Astrocyte (in vitro differentiated cells and primary cell): Measurements from ENCODE around the gene LAMA3. TPM values are rescaled to one million over a fixed set of nuclear protein-coding genes. Genes with fewer than 3 reads are reported as not detected.

Experiments
- DNase-seq: peaks from one replicate; pipeline ENCODE4 v3.0.0-alpha.2; 2010; ENCODE audit warnings: low read depth
- FAIRE-seq: peaks from 2 replicates; lab custom pipeline; 2011; peaks lifted over from hg19 to GRCh38; lab: Jason Lieb, UNC
- H2AFZ ChIP-seq: 2 replicates; pipeline ENCODE4 v1.6.0; 2012; ENCODE audit warnings: low read depth, low read length, inconsistent platforms
- H3K27ac ChIP-seq: 2 replicates; pipeline ENCODE4 v1.5.1; 2011; ENCODE audit warnings: low read depth, low read length, inconsistent platforms
- H3K27me3 ChIP-seq: 2 replicates; pipeline ENCODE4 v1.6.0; 2011; ENCODE audit warnings: low read length, inconsistent platforms; ENCODE audit not compliant: insufficient read depth
- H3K36me3 ChIP-seq: 2 replicates; pipeline ENCODE4 v1.5.1; 2011; ENCODE audit warnings: low read length, inconsistent platforms; ENCODE audit not compliant: insufficient read depth
- H3K4me1 ChIP-seq: 2 replicates; pipeline ENCODE4 v1.5.1; 2011; ENCODE audit warnings: low read length, inconsistent platforms; ENCODE audit not compliant: insufficient read depth
- H3K4me2 ChIP-seq: 2 replicates; pipeline ENCODE4 v1.6.0; 2012; ENCODE audit warnings: low read length, inconsistent platforms
- H3K4me3 ChIP-seq: 2 replicates; pipeline ENCODE4 v1.5.1; 2011; ENCODE audit warnings: low read depth, mild to moderate bottlenecking, low read length, inconsistent platforms; ENCODE audit not compliant: insufficient read depth
- H3K79me2 ChIP-seq: 2 replicates; pipeline ENCODE4 v1.6.0; 2012; ENCODE audit warnings: mild to moderate bottlenecking, low read length, inconsistent platforms; ENCODE audit not compliant: insufficient read depth
- H3K9ac ChIP-seq: 2 replicates; pipeline ENCODE4 v1.6.0; 2012; ENCODE audit warnings: mild to moderate bottlenecking, low read length, inconsistent platforms
- H3K9me3 ChIP-seq: 2 replicates; pipeline ENCODE4 v1.5.1; 2012; ENCODE audit warnings: low read depth, mild to moderate bottlenecking, low read length, inconsistent platforms; ENCODE audit not compliant: insufficient read depth
- H4K20me1 ChIP-seq: 2 replicates; pipeline ENCODE4 v1.6.0; 2012; ENCODE audit warnings: low read length, inconsistent platforms; ENCODE audit not compliant: insufficient read depth
- H3K27ac Mint-ChIP-seq: one replicate; pipeline ENCODE4 v1.8.0; 2021; ENCODE audit warnings: mild to moderate bottlenecking, mixed read lengths; ENCODE audit not compliant: unreplicated experiment
- H3K27me3 Mint-ChIP-seq: one replicate; pipeline ENCODE4 v1.8.0; 2021; ENCODE audit warnings: low read depth, mixed read lengths; ENCODE audit not compliant: unreplicated experiment
- H3K36me3 Mint-ChIP-seq: one replicate; pipeline ENCODE4 v1.8.0; 2021; ENCODE audit warnings: low read depth, mixed read lengths; ENCODE audit not compliant: unreplicated experiment
- H3K4me1 Mint-ChIP-seq: one replicate; pipeline ENCODE4 v1.8.0; 2021; ENCODE audit warnings: low read depth, mixed read lengths; ENCODE audit not compliant: unreplicated experiment
- H3K4me3 Mint-ChIP-seq: one replicate; pipeline ENCODE4 v1.8.0; 2021; ENCODE audit warnings: mild to moderate bottlenecking, moderate library complexity, mixed read lengths; ENCODE audit not compliant: unreplicated experiment
- H3K9me3 Mint-ChIP-seq: one replicate; pipeline ENCODE4 v1.8.0; 2021; ENCODE audit warnings: mild to moderate bottlenecking, mixed read lengths; ENCODE audit not compliant: unreplicated experiment
- CTCF ChIP-seq: IDR thresholded peaks from 2 replicates; pipeline ENCODE4 v1.5.1; 2011; ENCODE audit warnings: low read depth, mild to moderate bottlenecking, inconsistent platforms, low read length, moderate library complexity; ENCODE audit not compliant: insufficient read depth
- EZH2 ChIP-seq: IDR thresholded peaks from 2 replicates; pipeline ENCODE4 v1.6.1; 2012; ENCODE audit warnings: mild to moderate bottlenecking, low read length, inconsistent platforms; ENCODE audit not compliant: insufficient read depth
- total RNA-seq: library from RNA; stranded (reverse); gene quantifications from 2 replicates; pipeline ENCODE4 v1.2.1, GENCODE V29; 2021

LAMA3 gene
- total RNA-seq, 1 donor from 2014 or later: 0.86 TPM

DNA sequence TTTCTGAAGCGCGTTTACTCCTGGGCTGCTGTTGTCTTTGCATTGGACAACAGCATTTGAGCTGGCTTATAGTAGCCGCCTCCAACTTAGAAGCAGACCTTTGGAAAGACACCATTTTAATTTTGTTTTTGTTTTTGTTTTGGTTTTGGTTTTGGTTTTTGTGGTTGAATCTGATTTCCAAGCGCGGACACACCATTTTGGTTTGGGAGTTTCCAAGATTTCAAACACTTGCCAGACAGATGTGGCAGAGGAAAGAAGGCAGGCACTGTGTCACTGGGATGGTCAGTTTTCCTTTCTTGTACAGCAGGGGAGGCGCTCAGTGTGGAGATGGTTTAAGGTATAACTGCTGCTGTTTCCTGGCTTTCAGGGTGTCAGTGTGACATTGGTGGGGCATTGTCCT is 126.8 kb downstream of the LAMA3 start:
- no peaks in the 10 kb centered on the region for H3K4me1 Mint-ChIP-seq
- FAIRE-seq: no peak
- no peak overlapping the region for H3K4me3 Mint-ChIP-seq
- H3K27ac Mint-ChIP-seq: no peak overlapping the region
- Histone ChIP-seq H3K79me2 (no peaks in the 10 kb centered on the region), H3K4me3 (no peak overlapping the region), H3K4me2 (no peak overlapping the region), H3K27ac (no peak overlapping the region), H3K9me3 (no peaks in the 10 kb centered on the region), H3K36me3 (no peaks in the 10 kb centered on the region), H3K4me1 (no peaks in the 10 kb centered on the region), H2AFZ (no peak overlapping the region), H3K9ac (no peak overlapping the region), H3K27me3 (peaks cover 8% of the 10 kb centered on the region), H4K20me1 (no peaks in the 10 kb centered on the region)
- H3K36me3 Mint-ChIP-seq: no peaks in the 10 kb centered on the region
- peaks cover 8% of the 10 kb centered on the region for H3K27me3 Mint-ChIP-seq
- no peak for DNase-seq
- no peaks in the 10 kb centered on the region for H3K9me3 Mint-ChIP-seq
- TF ChIP-seq CTCF: no peak
- no peak for TF ChIP-seq EZH2

DNA sequence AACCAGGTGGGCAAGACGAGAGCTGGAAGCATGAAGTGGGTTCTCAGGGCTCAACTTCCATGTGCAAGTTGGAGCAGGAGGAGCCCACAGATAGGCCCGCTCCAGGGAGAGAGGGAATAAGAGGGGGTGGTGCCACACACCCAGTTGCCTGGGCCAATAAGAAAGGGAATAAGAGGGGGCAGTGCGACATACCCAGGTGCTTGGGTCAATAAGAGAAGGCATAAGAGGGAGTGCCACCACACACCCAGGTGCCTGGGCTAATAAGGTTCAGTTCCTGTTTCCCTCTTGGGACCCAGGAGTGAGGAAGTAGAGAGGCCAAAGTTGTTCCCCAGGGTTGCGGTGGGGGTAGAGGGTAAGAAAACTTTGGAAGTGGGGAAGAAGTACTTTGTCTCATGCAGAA is 127.5 kb downstream of the LAMA3 start:
- no peak overlapping the region for H3K4me3 Mint-ChIP-seq
- FAIRE-seq: no peak
- H3K4me3 ChIP-seq: no peak overlapping the region
- H3K9me3 ChIP-seq: no peaks in the 10 kb centered on the region
- H3K36me3 Mint-ChIP-seq: no peaks in the 10 kb centered on the region
- H2AFZ ChIP-seq: no peak overlapping the region
- H4K20me1 ChIP-seq: no peaks in the 10 kb centered on the region
- no peak overlapping the region for H3K27ac Mint-ChIP-seq
- no peaks in the 10 kb centered on the region for H3K4me1 ChIP-seq
- no peak for TF ChIP-seq EZH2
- TF ChIP-seq CTCF: no peak
- H3K4me1 Mint-ChIP-seq: no peaks in the 10 kb centered on the region
- DNase-seq: no peak
- no peak overlapping the region for H3K27ac ChIP-seq
- no peaks in the 10 kb centered on the region for H3K79me2 ChIP-seq
- H3K27me3 Mint-ChIP-seq: peaks cover 9% of the 10 kb centered on the region
- H3K4me2 ChIP-seq: no peak overlapping the region
- H3K36me3 ChIP-seq: no peaks in the 10 kb centered on the region
- no peak overlapping the region for H3K9ac ChIP-seq
- H3K27me3 ChIP-seq: peaks cover 3% of the 10 kb centered on the region
- no peaks in the 10 kb centered on the region for H3K9me3 Mint-ChIP-seq

- Histone ChIP-seq H3K36me3 (no peaks in the 10 kb centered on the region), H3K27me3 (peaks cover 3% of the 10 kb centered on the region), H3K9ac (no peak overlapping the region), H4K20me1 (no peaks in the 10 kb centered on the region), H3K9me3 (no peaks in the 10 kb centered on the region), H2AFZ (no peak overlapping the region), H3K4me2 (no peak overlapping the region), H3K4me3 (no peak overlapping the region), H3K79me2 (no peaks in the 10 kb centered on the region), H3K27ac (no peak overlapping the region), H3K4me1 (peaks cover 15% of the 10 kb centered on the region)
- no peak for DNase-seq
- no peak overlapping the region for H3K27ac Mint-ChIP-seq
- H3K4me1 Mint-ChIP-seq: peaks cover 13% of the 10 kb centered on the region
- TF ChIP-seq CTCF (no peak), EZH2 (no peak)
- H3K27me3 Mint-ChIP-seq: peaks cover 10% of the 10 kb centered on the region
- no peak for FAIRE-seq
- no peaks in the 10 kb centered on the region for H3K9me3 Mint-ChIP-seq
- no peak overlapping the region for H3K4me3 Mint-ChIP-seq
- H3K36me3 Mint-ChIP-seq: no peaks in the 10 kb centered on the region
Observed at GRCh38 chr18:23819001-23819400, 129.7 kb downstream of the LAMA3 start.
